Measurements from ENCODE around the gene POC1B.

The POC1B gene

DNA sequence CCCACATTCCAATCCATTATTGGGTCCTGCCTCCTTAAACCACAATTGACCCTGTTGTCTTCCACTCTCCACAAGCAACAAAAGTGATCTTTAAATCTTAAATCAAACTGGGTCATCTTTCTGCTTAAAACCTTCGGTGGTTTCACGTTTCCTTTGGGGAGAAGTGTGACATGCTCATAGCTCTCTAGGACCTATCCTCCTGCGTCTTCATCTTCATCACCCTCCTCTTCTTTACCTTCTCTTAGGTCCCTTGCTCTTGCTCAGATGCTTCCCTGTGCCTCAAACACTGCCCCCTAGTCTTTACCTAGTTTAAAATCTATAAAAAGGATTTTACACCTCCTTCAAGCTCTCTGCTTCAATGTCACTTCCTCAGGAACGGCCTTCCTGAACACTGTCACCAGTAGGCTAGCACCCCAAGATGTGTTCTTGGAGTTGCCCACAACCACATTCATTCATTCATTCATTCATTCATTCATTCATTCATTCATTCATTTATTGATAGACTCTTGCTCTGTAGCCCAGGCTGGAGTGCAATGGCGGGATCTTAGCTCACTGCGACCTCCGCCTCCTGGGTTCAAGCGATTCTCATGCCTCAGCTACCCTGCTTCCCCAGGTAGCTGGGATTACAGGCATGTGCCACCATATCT is 48.1 kb downstream of the POC1B start (continued):
- TF ChIP-seq, protein P1, sequence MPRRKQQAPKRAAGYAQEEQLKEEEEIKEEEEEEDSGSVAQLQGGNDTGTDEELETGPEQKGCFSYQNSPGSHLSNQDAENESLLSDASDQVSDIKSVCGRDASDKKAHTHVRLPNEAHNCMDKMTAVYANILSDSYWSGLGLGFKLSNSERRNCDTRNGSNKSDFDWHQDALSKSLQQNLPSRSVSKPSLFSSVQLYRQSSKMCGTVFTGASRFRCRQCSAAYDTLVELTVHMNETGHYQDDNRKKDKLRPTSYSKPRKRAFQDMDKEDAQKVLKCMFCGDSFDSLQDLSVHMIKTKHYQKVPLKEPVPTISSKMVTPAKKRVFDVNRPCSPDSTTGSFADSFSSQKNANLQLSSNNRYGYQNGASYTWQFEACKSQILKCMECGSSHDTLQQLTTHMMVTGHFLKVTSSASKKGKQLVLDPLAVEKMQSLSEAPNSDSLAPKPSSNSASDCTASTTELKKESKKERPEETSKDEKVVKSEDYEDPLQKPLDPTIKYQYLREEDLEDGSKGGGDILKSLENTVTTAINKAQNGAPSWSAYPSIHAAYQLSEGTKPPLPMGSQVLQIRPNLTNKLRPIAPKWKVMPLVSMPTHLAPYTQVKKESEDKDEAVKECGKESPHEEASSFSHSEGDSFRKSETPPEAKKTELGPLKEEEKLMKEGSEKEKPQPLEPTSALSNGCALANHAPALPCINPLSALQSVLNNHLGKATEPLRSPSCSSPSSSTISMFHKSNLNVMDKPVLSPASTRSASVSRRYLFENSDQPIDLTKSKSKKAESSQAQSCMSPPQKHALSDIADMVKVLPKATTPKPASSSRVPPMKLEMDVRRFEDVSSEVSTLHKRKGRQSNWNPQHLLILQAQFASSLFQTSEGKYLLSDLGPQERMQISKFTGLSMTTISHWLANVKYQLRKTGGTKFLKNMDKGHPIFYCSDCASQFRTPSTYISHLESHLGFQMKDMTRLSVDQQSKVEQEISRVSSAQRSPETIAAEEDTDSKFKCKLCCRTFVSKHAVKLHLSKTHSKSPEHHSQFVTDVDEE (CRISPR knock-in tag; IDR thresholded peaks at IDR 0.05), result no peak

DNA sequence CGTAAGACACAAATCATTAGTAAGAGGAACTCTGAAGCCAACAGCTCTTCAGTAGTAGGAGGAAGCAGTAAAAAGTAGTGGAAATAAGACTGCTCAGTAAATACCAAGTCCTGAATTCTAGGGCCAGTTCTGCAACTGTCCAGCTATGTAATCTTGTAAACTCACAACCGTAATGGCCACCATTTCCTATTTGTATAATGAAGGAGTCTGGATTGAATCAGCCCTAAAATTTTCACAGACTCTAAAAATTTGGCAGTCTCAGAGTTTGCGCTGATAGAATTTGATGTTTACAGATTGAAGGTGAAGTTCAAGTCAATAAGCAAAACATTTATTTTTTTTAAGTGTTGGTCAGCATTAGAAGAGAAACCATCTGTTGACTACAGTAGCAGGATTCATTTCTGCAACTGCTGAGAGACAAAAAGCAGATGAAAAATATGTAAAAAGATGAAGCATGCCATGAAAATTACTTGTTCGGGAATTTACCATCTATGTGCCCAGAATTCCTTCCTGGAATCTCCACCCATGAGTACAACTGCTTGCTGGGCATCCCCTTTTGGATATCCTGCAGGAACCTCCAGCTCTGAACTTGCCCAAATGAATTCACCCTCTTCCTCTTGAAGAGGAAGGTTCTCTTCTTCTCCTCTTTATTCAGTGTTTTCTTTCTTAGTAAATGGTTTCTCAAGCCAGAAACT is 48.8 kb downstream of the POC1B start:
- no peak for ATAC-seq

DNA sequence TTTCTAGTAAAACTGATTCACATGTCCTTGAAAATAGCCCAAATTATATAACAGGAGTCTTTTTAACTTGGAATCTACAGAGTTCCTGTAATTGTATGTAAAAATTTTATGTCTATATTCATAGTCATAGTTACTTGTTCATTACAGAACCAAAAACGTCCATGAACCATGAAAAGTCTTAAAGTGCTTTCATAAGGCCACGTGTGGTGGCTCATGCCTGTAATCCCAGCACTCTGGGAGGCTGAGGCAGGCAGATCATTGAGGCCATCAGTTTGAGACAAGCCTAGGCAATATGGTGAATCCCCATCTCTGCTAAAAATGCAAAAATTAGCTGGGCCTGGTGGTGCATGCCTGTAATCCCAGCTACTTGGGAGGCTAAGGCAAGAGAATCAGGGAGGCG is 49.6 kb downstream of the POC1B start:
- ATAC-seq, result no peak
- TF ChIP-seq, protein P2, sequence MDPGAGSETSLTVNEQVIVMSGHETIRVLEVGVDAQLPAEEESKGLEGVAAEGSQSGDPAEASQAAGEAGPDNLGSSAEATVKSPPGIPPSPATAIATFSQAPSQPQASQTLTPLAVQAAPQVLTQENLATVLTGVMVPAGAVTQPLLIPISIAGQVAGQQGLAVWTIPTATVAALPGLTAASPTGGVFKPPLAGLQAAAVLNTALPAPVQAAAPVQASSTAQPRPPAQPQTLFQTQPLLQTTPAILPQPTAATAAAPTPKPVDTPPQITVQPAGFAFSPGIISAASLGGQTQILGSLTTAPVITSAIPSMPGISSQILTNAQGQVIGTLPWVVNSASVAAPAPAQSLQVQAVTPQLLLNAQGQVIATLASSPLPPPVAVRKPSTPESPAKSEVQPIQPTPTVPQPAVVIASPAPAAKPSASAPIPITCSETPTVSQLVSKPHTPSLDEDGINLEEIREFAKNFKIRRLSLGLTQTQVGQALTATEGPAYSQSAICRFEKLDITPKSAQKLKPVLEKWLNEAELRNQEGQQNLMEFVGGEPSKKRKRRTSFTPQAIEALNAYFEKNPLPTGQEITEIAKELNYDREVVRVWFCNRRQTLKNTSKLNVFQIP (CRISPR knock-in tag; IDR thresholded peaks at IDR 0.05; ENCODE audit: borderline replicate concordance, low read depth), result no peak
- no peak for TF ChIP-seq ZNF565 (CRISPR knock-in tag; conservative IDR thresholded peaks at IDR 0.05; ENCODE audit: low read depth)
- no peak for TF ChIP-seq TOX (CRISPR knock-in tag; IDR thresholded peaks at IDR 0.05; ENCODE audit: borderline replicate concordance)
- TF ChIP-seq, protein P1 (CRISPR knock-in tag; IDR thresholded peaks at IDR 0.05), result no peak
- TF ChIP-seq PPARA (CRISPR knock-in tag; IDR thresholded peaks at IDR 0.05; ENCODE audit: borderline replicate concordance), result no peak
- no peak for TF ChIP-seq ISL1 (CRISPR knock-in tag; IDR thresholded peaks at IDR 0.05)
- no peak for TF ChIP-seq OSR1 (CRISPR knock-in tag; IDR thresholded peaks at IDR 0.05)
- TF ChIP-seq ZNF8 (CRISPR knock-in tag; IDR thresholded peaks at IDR 0.05), result no peak
- no peak for TF ChIP-seq TCF4 (CRISPR knock-in tag; IDR thresholded peaks at IDR 0.05; ENCODE audit: borderline replicate concordance)
- no peak for TF ChIP-seq ZNF70 (CRISPR knock-in tag; IDR thresholded peaks at IDR 0.05)
- TF ChIP-seq ZC3H10 (CRISPR knock-in tag; IDR thresholded peaks at IDR 0.05), result no peak
- TF ChIP-seq SNAI2 (CRISPR knock-in tag; IDR thresholded peaks at IDR 0.05), result no peak
- TF ChIP-seq, protein P3, sequence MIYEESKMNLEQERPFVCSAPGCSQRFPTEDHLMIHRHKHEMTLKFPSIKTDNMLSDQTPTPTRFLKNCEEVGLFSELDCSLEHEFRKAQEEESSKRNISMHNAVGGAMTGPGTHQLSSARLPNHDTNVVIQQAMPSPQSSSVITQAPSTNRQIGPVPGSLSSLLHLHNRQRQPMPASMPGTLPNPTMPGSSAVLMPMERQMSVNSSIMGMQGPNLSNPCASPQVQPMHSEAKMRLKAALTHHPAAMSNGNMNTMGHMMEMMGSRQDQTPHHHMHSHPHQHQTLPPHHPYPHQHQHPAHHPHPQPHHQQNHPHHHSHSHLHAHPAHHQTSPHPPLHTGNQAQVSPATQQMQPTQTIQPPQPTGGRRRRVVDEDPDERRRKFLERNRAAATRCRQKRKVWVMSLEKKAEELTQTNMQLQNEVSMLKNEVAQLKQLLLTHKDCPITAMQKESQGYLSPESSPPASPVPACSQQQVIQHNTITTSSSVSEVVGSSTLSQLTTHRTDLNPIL (CRISPR knock-in tag; IDR thresholded peaks at IDR 0.05; ENCODE audit: low read depth), result no peak
- no peak for TF ChIP-seq ZFP30 (CRISPR knock-in tag; IDR thresholded peaks at IDR 0.05)
- no peak for TF ChIP-seq ARNTL (CRISPR knock-in tag; IDR thresholded peaks at IDR 0.05; ENCODE audit: borderline replicate concordance, low read depth)
- no peak for TF ChIP-seq RARB (CRISPR knock-in tag; IDR thresholded peaks at IDR 0.05)

More for the DNA sequence above, 48.8 kb downstream of the POC1B start:
- TF ChIP-seq ZNF70 (CRISPR knock-in tag; IDR thresholded peaks at IDR 0.05) (no peak), OSR1 (CRISPR knock-in tag; IDR thresholded peaks at IDR 0.05) (no peak), PPARA (CRISPR knock-in tag; IDR thresholded peaks at IDR 0.05; ENCODE audit: borderline replicate concordance) (no peak)

DNA sequence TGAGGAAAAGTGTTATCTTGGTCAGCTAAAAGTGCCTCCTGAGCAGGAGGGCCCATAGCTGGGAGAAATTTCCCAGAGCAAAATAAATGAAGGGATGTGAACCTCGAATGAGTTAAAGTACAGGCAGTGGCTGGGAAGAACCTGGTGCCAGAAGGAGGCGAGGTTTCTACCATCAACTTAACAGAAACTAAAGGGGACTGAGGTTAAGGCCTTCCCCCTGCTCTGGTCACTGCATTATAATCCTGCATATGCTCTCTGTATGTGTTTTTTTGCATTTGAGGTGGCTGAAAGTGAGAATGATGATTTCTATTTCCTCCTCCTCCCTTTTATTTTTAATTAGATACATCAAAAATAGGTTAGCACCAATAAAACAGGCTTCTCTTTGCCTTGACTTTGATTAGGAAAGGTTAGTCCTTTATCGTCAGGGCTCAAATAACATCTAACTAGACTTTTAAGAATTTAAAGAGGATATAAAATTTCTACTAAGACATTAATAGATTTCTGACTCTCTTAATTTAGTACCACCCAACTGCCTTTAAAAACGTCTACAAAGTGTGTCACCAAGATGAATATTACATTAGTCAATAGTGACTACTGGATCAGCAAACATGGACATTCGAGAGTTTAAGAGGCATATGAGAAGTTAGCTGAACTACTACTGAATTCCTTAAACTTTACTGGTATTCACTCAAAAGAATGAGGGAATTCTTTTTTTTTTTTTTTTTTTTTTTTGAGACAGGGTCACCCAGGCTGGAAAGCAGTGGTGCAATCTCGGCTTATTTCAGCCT is 50.5 kb downstream of the POC1B start:
- no peak for ATAC-seq
- TF ChIP-seq ARNTL (CRISPR knock-in tag; IDR thresholded peaks at IDR 0.05; ENCODE audit: borderline replicate concordance, low read depth), result no peak
- TF ChIP-seq, protein P1 (CRISPR knock-in tag; IDR thresholded peaks at IDR 0.05), result no peak
- no peak for TF ChIP-seq ISL1 (CRISPR knock-in tag; IDR thresholded peaks at IDR 0.05)
- no peak for TF ChIP-seq TOX (CRISPR knock-in tag; IDR thresholded peaks at IDR 0.05; ENCODE audit: borderline replicate concordance)
- no peak for TF ChIP-seq TCF4 (CRISPR knock-in tag; IDR thresholded peaks at IDR 0.05; ENCODE audit: borderline replicate concordance)
- no peak for TF ChIP-seq CSDC2 (CRISPR knock-in tag; IDR thresholded peaks at IDR 0.05)
- TF ChIP-seq, protein P4, sequence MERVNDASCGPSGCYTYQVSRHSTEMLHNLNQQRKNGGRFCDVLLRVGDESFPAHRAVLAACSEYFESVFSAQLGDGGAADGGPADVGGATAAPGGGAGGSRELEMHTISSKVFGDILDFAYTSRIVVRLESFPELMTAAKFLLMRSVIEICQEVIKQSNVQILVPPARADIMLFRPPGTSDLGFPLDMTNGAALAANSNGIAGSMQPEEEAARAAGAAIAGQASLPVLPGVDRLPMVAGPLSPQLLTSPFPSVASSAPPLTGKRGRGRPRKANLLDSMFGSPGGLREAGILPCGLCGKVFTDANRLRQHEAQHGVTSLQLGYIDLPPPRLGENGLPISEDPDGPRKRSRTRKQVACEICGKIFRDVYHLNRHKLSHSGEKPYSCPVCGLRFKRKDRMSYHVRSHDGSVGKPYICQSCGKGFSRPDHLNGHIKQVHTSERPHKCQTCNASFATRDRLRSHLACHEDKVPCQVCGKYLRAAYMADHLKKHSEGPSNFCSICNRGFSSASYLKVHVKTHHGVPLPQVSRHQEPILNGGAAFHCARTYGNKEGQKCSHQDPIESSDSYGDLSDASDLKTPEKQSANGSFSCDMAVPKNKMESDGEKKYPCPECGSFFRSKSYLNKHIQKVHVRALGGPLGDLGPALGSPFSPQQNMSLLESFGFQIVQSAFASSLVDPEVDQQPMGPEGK (CRISPR knock-in tag; IDR thresholded peaks at IDR 0.05; ENCODE audit: borderline replicate concordance), result no peak
- no peak for TF ChIP-seq BACH2 (CRISPR knock-in tag; IDR thresholded peaks at IDR 0.05; ENCODE audit: borderline replicate concordance)

Measured in SK-N-SH treated with all-trans-retinoic acid at 6 μM for 48 hours (cell line).